GM12874 (cell line): ENCODE data around the gene HSPG2.

Experiments used
- TF ChIP-seq, protein P1 (sequence below): IDR thresholded peaks from 2 replicates; pipeline ENCODE4 v1.5.1; 2011; ENCODE audit warnings: low read depth, mild to moderate bottlenecking, control low read depth, low read length, moderate library complexity; ENCODE audit not compliant: insufficient read depth

HSPG2 gene

DNA sequence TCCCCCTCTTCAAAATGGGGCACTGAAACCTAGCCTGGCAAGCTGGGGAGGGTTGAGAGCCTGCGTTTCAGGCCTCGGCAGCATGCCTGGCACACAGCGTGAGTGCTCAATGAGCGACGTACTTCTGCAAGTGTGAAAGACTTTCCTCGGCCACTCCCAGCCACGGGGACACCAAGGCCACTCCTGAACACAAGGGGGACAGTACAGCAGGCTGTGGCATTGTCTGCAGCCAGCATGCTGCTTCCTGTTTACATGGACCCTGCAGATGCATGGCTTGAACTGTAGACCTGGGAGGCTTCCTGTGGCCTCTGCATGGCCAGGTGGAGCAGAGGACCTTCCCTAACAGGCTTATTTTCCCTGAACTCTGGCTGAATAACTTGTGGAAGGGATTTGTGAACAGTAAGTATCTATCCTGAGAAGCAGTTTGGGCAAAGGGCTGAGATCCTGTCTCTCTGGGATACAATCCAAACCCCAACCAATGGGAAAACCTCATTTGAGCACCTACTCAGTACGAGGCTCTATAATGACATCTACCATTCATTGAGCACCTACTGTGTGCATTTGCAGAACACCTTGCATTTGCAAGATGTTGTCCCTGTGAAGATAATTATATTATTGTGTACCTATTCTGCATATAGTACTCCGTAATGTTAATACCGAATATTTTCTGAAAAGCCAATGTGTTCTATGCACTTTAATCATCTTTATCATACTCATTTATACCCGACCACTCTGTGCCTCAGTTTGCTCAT is 9.9 kb upstream of the HSPG2 start:
- TF ChIP-seq, protein P1, sequence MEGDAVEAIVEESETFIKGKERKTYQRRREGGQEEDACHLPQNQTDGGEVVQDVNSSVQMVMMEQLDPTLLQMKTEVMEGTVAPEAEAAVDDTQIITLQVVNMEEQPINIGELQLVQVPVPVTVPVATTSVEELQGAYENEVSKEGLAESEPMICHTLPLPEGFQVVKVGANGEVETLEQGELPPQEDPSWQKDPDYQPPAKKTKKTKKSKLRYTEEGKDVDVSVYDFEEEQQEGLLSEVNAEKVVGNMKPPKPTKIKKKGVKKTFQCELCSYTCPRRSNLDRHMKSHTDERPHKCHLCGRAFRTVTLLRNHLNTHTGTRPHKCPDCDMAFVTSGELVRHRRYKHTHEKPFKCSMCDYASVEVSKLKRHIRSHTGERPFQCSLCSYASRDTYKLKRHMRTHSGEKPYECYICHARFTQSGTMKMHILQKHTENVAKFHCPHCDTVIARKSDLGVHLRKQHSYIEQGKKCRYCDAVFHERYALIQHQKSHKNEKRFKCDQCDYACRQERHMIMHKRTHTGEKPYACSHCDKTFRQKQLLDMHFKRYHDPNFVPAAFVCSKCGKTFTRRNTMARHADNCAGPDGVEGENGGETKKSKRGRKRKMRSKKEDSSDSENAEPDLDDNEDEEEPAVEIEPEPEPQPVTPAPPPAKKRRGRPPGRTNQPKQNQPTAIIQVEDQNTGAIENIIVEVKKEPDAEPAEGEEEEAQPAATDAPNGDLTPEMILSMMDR, result no peak

DNA sequence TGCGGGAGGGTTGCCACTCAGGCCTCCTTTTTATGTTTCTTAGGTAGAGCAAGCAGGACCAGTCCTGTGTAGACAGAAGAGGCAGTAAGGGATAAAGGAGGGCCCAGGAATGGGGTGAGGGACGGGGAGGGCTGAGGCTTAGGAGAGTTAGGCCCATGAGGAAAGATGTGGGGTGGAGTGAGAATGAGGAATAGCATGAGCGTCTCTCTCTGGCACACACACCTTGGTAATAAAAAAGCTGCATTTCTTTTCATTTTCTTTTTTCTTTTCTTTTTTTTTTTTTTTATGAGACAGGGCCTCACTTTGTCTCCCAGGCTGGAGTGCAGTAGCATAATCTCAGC is 7.6 kb upstream of the HSPG2 start:
- TF ChIP-seq, protein P1, result no peak

DNA sequence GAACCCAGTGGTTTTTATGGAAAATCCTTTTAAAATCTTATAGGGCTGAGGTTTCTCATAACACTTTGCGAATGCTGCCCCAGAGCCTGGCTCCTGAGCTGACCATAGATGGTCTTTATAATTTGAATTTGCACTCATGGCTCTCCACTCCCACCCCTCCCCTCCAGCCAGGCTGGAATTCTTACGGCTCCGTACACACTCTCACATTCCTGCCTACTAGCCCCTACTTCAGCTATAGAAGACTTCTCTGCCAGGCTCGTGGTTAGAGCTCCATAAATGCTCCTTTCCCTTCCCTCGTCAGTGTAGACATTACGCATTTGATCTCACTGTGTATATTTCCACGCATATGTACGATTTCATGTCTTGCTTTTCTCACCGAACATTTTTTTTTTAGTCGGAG is 5.4 kb upstream of the HSPG2 start:
- TF ChIP-seq, protein P1, result no peak

DNA sequence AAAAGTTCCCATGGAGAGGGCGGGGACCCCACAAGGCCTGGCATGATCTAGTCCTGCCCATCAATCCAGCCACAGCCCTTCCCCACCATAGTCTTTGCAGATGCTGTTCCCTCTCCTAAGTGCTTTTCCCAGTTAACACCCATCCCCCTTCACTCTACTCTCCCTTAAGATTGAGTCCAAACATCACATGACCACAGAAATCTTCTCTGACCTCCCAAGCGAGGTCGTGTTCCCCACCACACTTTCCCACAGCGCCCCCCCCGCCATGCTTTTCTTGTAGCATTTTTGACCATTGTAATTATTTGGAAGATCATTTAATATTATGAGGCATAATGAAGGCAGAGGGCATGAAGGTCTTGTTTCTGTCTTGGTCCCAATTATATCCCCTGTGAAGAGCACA is 4.3 kb upstream of the HSPG2 start:
- TF ChIP-seq, protein P1, result no peak

DNA sequence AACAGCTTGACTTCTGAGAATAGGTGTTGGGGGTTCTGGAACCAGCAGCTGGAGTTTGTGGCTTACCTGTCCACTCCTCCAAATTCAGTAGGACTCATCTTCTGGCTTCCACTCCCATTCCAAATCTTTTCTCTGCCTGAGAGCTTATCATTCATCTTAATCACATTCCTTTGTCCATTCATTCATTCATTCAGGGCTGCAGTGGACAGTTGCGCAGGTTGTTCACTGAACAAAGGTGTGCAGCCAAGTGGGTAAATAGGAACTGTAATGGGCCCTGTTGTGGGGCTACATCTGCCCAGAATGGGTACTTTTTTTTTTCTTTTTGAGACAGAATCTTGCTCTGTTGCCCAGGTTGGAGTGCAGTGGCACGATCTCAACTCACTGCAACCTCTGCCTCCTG is 3.4 kb upstream of the HSPG2 start:
- TF ChIP-seq, protein P1, result no peak

DNA sequence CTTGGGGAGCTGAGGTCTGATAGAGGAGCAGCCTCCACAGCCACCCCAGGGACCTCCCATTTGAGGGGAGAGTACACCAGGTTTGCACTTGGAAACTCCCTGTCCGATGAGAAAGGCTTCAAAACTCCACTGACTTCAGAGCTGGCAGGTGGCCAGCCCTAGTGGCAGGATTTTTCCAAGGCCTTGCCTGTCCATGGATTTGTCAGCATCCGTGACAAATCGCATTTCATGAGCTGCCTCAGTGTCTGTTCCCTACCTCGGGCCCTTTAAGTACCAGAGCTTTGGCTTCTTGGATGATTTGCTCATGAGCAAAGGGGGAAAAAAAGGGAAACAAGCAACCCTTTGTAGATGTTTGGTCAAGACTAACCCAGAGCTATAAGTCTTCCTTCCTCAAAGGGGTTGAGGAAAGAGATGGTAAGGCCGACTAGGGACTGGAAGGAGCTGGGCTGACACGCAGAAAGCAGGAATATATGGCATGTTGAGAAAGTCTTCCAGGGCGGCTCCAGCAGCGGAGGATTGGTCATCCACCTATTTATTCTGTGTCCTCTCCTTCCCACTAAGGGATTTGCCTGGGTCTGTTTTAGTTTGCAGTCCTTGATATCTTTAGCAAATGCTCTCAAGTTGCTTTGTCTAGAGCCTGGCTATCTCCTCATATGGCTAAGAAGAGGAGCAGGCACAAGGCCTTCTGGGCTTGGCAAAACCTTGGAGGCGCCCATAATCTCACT is 2.7 kb upstream of the HSPG2 start:
- TF ChIP-seq, protein P1, result no peak

DNA sequence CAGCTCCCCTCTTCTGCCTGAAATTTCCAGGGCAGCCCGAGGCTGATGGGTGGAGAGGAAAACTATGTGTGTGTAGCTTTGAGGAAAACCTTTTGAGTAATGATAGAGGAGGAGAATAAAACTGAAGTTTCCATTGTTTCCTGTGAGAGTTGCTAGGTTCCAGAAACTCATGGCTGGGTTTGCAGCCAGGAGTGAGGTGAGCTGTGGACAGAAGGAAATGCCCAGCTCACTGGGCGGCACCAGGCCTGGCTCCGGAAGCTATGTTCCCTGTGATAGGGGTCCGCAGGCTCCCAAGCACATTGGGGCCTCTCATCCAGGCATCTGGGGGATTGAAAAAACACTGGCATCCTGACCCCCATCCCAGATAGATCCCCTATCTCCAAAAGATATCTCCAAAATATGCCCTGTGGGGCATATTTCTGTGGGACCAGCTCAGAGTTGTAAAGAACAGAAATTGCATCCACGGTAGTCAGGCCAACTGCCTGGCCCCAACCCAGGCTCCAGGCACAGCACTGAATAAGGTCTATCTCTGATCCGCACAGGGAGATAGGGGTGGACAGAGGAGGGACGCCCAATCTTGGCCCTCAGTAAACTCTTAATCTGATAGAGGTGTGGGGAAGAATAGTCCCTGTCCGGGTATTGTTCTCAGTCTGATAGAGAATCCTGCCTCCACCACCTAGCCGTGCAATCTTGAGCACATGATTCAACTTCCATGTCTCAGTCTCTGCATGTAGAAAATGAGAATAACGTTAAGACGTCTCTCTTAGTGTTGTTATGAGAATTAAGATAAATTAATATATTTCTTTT is 1.8 kb upstream of the HSPG2 start:
- TF ChIP-seq, protein P1, result no peak
